H1 (cell line): ENCODE measurements around the gene PHF23. TPM values are rescaled to one million over a fixed set of nuclear protein-coding genes. Genes with fewer than 3 reads are reported as not detected.

ENCODE experiments used
- BCL11A ChIP-seq, 2 experiments: IDR thresholded peaks; one replicate each; pipeline ENCODE4 v1.6.1; 2011; ENCODE audit warnings: low read depth in 2 of 2, low read length in 2 of 2, mild to moderate bottlenecking in 2 of 2
- CBX5 ChIP-seq: fragments of 300-800, 300-1000 bp; sonication (generic); IDR thresholded peaks from 2 replicates; pipeline ENCODE4 v1.7.1; 2016; ENCODE audit warnings: antibody characterized with exemption, low read length, low read depth
- CEBPB ChIP-seq: IDR thresholded peaks from 2 replicates; pipeline ENCODE4 v1.6.1; 2012; ENCODE audit warnings: low read depth, low read length
- CHD2 ChIP-seq: IDR thresholded peaks from 2 replicates; pipeline ENCODE4 v1.6.1; 2012; ENCODE audit warnings: low read length, improper control_type of control experiment
- EGR1 ChIP-seq: IDR thresholded peaks from 2 replicates; pipeline ENCODE4 v1.6.1; 2011; ENCODE audit warnings: low read depth, low read length, borderline replicate concordance
- EP300 ChIP-seq, 2 experiments: IDR thresholded peaks; 1 replicate in 1 of 2; 2 replicates in 1 of 2; pipeline ENCODE4 v1.6.1; 2011 to 2012; ENCODE audit warnings: low read depth in 2 of 2, low read length in 2 of 2, mild to moderate bottlenecking in 2 of 2, borderline replicate concordance in 1 of 2, inconsistent platforms in 1 of 2, moderate library complexity in 1 of 2
- EZH2 ChIP-seq: fragments of 200-600 bp; sonication (generic); IDR thresholded peaks from 2 replicates; pipeline ENCODE4 v1.7.1; 2012; ENCODE audit warnings: low read depth, mild to moderate bottlenecking, moderate library complexity, low read length, inconsistent platforms; ENCODE audit not compliant: severe bottlenecking
- HDAC2 ChIP-seq, 2 experiments: fragments of 300-600 bp in 1 of 2; sonication (generic) in 1 of 2; IDR thresholded peaks; 2 replicates each; pipeline ENCODE4 v1.6.1; 2011 to 2012; ENCODE audit warnings: low read depth in 2 of 2, low read length in 2 of 2, mild to moderate bottlenecking in 2 of 2, moderate library complexity in 2 of 2, borderline replicate concordance in 1 of 2, inconsistent platforms in 1 of 2
- HDAC6 ChIP-seq: IDR thresholded peaks from one replicate; pipeline ENCODE4 v1.7.1; 2012; ENCODE audit warnings: low read depth, mild to moderate bottlenecking, inconsistent platforms, low read length, moderate library complexity
- JUND ChIP-seq: IDR thresholded peaks from 2 replicates; pipeline ENCODE4 v1.6.1; 2011; ENCODE audit warnings: mild to moderate bottlenecking, improper control_type of control experiment, low read length
- KDM4A ChIP-seq: IDR thresholded peaks from one replicate; pipeline ENCODE4 v1.7.1; 2012; ENCODE audit warnings: low read depth, mild to moderate bottlenecking, moderate library complexity, low read length, inconsistent platforms; ENCODE audit not compliant: severe bottlenecking
- KDM5A ChIP-seq: fragments of 200-600 bp; IDR thresholded peaks from 2 replicates; pipeline ENCODE4 v1.7.1; 2012; ENCODE audit warnings: mild to moderate bottlenecking, low read length, inconsistent platforms, mixed read lengths
- MAFK ChIP-seq: IDR thresholded peaks from 2 replicates; pipeline ENCODE4 v1.6.1; 2012; ENCODE audit warnings: low read depth, mild to moderate bottlenecking, improper control_type of control experiment, low read length
- NANOG ChIP-seq: IDR thresholded peaks from 2 replicates; pipeline ENCODE4 v1.6.1; 2011; ENCODE audit warnings: low read length, low read depth, mild to moderate bottlenecking, inconsistent platforms; ENCODE audit not compliant: insufficient read depth, poor library complexity, severe bottlenecking
- NRF1 ChIP-seq: IDR thresholded peaks from 2 replicates; pipeline ENCODE4 v1.6.1; 2011; ENCODE audit warnings: mild to moderate bottlenecking, low read depth, low read length, improper control_type of control experiment
- POLR2A ChIP-seq, 2 experiments: IDR thresholded peaks; 1 replicate in 1 of 2; 2 replicates in 1 of 2; pipeline ENCODE4 v1.6.1; 2011; ENCODE audit warnings: low read depth in 2 of 2, low read length in 2 of 2, mild to moderate bottlenecking in 2 of 2; ENCODE audit errors: control extremely low read depth in 1 of 2
- POLR2AphosphoS5 ChIP-seq: IDR thresholded peaks from 2 replicates; pipeline ENCODE4 v1.6.1; 2011; ENCODE audit warnings: low read depth, low read length
- SAP30 ChIP-seq: fragments of 300-600 bp; sonication (generic); IDR thresholded peaks from 2 replicates; pipeline ENCODE4 v1.7.1; 2012; ENCODE audit warnings: low read length, moderate library complexity, mild to moderate bottlenecking, inconsistent platforms; ENCODE audit not compliant: insufficient read depth, insufficient replicate concordance
- SP2 ChIP-seq: IDR thresholded peaks from 2 replicates; pipeline ENCODE4 v1.6.1; 2012; ENCODE audit warnings: mild to moderate bottlenecking, low read length, inconsistent platforms
- SP4 ChIP-seq: IDR thresholded peaks from 2 replicates; pipeline ENCODE4 v1.6.1; 2012; ENCODE audit warnings: low read length, inconsistent platforms
- TAF7 ChIP-seq: optimal IDR thresholded peaks from 2 replicates; pipeline ENCODE3; 2011; ENCODE audit warnings: low read depth, mild to moderate bottlenecking, inconsistent platforms, low read length, moderate library complexity, borderline replicate concordance
- TEAD4 ChIP-seq: IDR thresholded peaks from 2 replicates; pipeline ENCODE4 v1.6.1; 2012; ENCODE audit warnings: low read depth, low read length, inconsistent platforms, mixed read lengths
- polyA plus RNA-seq, 7 experiments: library from polyadenylated mRNA; depleted of rRNA in 3 of 7; stranded (reverse) in 5 of 7; unstranded in 2 of 7; fragments of >200 nt in 5 of 7; fragments of 200-250 nt in 2 of 7; gene quantifications; 1 replicate in 5 of 7; 2 replicates in 1 of 7; 4 replicates in 1 of 7; pipeline versions ENCODE4 v1.2.1 to v1.2.3, GENCODE V29; 2011 to 2013; ENCODE audit warnings: missing spikeins in 2 of 7, mixed read lengths in 2 of 7
- total RNA-seq: library from RNA; stranded (reverse); fragmentation: NEBNext Ultra II Directional; extraction: Animal tissue kit (Norgen Biotek cat#: 25700); gene quantifications from 2 replicates; pipeline ENCODE4 v1.2.1, GENCODE V29; 2021
- TF ChIP-seq, protein P1 (sequence below): IDR thresholded peaks from 2 replicates; pipeline ENCODE4 v1.6.1; 2011; ENCODE audit warnings: low read length, improper control_type of control experiment

The PHF23 gene
- total and polyA plus RNA-seq, 2 of the 8 experiments (the other 6 are each of a cell fraction or from before 2014, with no cell fraction given), result 47.5 to 62.8 TPM

DNA sequence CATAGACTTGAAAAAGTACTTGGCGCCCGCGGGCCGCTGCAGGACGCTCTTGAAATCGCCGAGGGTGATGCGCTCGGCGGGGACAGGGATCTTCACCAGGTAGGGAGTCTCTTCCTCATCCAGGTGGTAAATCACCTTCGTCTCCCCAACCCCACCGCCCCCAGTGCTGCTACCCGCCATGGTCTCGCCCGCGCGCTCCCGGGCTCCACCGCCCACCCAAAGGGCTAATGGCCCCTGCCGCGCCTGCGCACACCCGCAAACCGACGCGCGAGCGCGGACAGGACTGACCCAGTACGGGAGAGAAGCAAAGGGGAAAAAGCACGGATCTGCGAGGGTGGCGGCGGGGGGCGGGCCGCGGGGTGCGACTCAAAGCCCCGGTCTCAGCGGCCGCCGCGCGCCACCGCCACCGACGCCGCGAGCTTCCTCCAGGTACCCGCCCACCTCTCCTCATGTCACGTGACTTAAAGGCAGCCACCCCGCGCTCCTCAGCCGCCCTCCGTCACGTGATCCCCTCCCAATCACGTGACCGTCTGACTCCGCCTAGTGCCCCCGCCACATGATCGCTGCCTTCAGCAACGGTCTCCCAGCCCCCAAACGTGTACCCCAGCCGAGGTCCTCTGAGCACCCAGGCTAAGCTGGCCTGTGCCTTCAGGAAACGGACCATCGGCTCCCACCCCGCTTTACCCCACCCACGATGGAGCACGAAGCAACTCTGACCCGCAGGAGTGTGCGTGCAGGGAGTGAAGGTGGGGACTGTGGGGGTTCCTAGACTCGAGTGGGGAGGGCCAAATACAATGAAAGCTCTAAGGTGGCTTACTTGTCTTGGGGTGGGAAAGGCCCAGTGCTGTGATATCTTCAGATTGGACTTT, 4.9 kb downstream of the PHF23 start, which contains the start of gene DVL2 (continued):
- TF ChIP-seq CBX5 (no peak), SP2 (no peak), JUND (no peak), NRF1 (peak; percentile 17), CEBPB (no peak), POLR2AphosphoS5 (peak; percentile 97), MAFK (no peak), EZH2 (no peak), POLR2A (IDR thresholded peaks at IDR 0.05; ENCODE audit: control extremely low read depth in 1 of 2, low read depth in 2 of 2, low read length in 2 of 2) (peak; percentile 66 to 89), NANOG (peak; percentile 53), EP300 (IDR thresholded peaks at IDR 0.05; ENCODE audit: borderline replicate concordance in 1 of 2, low read depth in 2 of 2, low read length in 2 of 2) (0 out of 3 replicates have a peak, but pooled peaks of 1 of the 2 experiments have one; percentile 61), TEAD4 (peak; percentile 17; the same call in 1 of the 2 replicates), SAP30 (no peak), SP4 (peak; percentile 99), HDAC6 (no peak), EGR1 (no peak), KDM4A (peak; percentile 85), HDAC2 (IDR thresholded peaks at IDR 0.05; ENCODE audit: borderline replicate concordance in 1 of 2, low read depth in 2 of 2, low read length in 2 of 2) (0 out of 4 replicates have a peak, but pooled peaks of 1 of the 2 experiments have one; percentile 52), TAF7 (no peak), CHD2 (peak; percentile 21; the same call in 1 of the 2 replicates), KDM5A (peak; percentile 72), BCL11A (IDR thresholded peaks at IDR 0.05; ENCODE audit: low read depth in 2 of 2, low read length in 2 of 2) (no peak)
- TF ChIP-seq, protein P1, sequence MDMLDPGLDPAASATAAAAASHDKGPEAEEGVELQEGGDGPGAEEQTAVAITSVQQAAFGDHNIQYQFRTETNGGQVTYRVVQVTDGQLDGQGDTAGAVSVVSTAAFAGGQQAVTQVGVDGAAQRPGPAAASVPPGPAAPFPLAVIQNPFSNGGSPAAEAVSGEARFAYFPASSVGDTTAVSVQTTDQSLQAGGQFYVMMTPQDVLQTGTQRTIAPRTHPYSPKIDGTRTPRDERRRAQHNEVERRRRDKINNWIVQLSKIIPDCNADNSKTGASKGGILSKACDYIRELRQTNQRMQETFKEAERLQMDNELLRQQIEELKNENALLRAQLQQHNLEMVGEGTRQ, result peak; percentile 100
